C4-2B (cell line): ENCODE data around the gene H2BW2.

ENCODE experiments used
- CTCF ChIP-seq: fragments of 450-650 bp; conservative IDR thresholded peaks from 2 replicates; pipeline ENCODE4 v1.5.1; 2017; ENCODE audit warnings: mild to moderate bottlenecking
- ZFX ChIP-seq: fragments of 450-650 bp; IDR thresholded peaks from 2 replicates; pipeline ENCODE4 v1.6.1; 2017

GRCh38 chrX:104018126-104018525 is 21.6 kb upstream of the H2BW2 start:
- TF ChIP-seq CTCF (no peak), ZFX (no peak)
